Limb (tissue), 2 donors: ENCODE results near the gene SYVN1.
"Not testable (repeated sequence)": the region's sequence is repeated elsewhere in the genome, so short reads cannot be mapped to it uniquely, and the experiment has no call there.

Experiments used
- DNase-seq, 2 donors: peaks; one replicate each; pipeline ENCODE4 v3.0.0-alpha.2; 2016; ENCODE audit errors: extremely low spot score in 2 of 2

The SYVN1 gene

DNA sequence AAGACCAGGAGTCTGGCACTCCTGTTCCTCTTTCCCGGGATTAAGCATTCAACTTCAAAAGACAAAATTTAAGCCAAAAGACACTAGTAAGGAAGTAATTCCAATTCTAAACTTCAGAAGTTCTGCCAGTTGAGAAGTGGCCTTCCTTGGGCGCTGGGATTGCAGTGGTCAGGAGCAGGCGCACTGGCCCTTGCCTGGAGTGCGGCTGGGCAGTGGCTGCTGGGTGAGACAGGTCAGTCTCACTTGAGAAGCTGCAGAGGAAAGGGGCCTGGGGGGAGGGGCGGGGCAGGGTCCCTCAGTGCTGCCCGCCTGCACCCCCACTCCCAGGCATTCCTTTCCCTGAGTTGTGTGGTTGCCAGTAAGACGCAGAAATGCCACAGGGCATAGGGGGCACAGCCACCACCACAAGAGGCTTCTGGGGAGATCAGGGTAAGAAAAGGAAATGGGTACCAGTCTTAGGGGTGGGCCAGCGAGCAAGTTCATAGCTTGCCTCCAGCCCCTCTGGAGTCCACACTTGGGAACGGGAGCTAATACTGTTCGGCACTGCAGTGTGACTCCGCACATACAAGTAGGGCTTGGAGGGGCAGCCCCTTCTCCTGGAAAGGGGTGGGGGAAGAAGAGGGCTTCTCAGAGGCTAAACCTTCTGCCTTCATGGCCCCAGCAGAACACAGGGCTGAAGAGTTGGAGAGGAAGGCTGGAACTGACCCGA is 6.7 kb downstream of the SYVN1 start:
- no peak for DNase-seq

DNA sequence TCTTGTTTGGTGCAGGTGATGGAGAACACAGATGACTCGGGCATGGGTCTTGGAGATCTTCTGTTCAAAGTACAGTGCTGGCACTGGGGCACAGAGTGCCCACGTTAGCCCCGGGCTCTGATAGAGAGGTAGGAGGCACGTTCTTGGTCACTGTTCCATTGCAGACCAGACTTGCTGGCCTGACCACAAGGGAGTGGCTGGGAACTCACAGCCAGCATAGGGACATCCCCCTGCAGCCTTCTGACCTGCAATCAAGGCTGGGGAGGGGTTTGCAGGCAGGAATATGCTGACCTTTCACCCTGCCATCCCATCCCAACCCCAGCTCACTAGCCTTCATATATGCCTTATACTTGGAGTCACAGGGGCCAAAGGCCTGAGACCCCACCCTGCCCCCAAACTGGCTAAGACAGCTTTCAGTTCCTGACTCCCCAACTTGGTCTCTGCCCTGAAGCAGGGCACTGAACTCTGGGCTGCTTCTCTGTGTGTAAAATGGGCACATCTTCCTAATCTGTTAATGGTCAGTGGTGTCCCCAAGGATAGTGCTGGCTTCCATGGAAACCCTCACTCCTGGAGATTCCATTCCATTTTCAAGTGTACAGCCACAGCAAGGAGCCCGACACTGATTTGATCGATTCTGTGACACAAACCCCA is 7.6 kb downstream of the SYVN1 start:
- no peak for DNase-seq

DNA sequence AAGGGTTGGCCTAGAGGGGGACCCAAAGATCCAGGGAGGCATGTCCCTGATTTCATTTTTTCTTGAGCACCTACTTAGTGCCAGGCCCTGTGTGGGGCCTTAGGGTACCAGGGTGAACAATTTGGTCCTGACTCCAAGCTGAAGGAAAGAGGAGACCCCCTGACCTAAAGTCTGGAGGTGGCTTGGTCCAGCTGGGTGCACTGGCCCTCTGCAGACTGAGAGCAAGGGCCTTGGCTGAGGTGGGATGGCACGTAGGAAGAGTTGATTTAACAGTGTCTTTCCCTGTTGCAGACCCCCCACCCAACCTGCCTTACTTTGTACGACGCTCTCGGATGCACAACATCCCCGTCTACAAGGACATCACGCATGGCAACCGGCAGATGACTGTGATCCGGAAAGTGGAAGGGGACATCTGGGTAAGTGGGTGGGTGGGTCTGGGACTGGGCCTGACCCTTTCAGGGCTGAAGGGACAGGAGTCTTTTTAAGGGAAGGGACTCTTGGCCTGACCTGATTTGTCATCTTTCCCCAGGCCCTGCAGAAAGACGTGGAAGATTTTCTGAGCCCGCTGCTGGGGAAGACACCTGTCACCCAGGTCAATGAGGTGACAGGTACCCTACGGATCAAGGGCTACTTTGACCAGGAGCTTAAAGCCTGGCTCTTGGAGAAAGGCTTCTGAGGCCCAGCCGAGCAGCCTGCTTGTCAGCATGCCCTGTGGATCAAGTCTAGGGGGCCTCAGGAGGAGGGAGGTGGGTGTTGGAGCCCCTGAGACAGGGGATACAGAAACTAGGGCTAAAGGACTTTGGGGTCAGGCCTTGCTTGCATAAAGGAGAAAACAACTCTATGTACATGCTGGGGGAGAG is 8.9 kb downstream of the SYVN1 start:
- DNase-seq = peak in 1 of 2 donors; percentile 16

DNA sequence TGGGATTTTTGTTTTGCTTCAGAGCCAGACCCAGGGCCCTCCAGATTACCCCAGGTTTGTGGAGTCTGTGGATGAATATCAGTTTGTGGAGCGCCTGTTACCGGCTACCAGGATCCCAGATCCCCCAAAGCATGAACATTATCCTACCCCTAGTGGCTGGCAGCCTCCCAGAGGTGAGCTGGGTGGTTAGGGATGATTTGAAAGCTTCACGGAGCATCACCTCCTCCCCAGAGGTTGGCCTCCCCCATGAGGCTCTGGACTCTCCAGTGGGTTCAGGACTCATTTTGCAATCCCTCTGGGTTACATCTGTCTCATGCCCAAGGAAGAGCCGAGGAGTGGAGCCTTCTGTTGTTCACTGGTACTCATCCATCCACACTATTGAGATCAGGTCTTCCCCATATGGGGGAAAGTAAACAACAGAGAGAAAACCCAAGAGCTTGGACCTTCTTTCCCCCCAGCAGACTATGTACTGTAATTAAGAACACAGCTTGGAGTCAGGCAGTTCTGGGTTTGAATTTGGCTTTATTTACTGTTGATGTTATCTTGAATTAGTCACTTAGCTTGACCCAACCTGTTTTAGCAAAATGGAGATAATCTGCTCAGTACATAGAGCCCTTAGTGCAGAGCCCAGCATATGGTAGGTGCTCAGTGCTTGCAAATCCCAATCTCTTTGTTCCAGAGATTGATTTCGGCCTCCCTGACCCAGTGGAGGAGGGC is 9.7 kb downstream of the SYVN1 start:
- peak in 1 of 2 donors; percentile 16 for DNase-seq

DNA sequence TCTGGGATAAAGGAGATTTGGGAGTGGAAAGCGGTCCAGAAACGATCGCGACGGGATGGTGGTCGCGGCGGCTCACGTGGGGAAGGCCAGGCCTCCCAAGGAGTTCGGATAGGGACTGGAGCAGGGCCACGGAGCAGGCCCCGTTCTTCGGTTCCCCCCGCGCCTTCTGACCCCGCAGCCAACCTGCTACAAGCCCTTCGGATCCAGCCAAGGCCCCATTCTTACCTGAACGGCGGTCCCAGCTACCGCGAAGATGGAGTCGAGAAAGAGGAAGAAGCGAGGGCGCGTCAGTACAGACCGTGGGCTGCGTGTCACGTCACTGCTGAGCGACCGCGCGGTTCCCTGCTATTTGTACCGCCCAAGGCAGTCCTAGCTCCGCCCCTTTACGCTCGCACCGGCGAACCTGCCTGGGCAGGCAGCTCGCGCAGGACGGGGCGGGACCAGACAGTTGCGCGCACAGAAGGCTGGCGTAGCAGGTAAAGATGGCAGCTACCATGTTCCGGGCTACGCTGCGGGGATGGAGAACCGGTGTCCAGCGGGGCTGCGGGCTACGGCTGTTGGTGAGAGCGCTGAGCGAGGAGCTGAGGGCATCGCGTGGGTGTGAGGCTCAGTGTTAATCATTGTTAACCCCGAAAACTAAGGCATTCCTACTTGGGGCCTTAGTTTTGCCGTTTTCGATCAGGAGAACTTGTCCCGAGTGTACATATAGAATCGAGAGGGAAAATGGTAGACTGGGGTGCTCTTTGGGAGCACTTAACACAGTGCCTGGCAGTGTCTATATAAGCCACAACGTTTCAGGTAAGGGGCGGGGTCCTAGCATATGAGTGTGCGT is 12.2 kb downstream of the SYVN1 start, which contains the start of the genes FAU and MRPL49:
Gene FAU (minus strand): TSS at position 270 of the 832 bp plus-strand sequence. CDS start 321 bp downstream, outside the sequence.
Gene MRPL49 (plus strand): TSS at position 457 of the 832 bp plus-strand sequence. CDS start 26 bp downstream, at position 483.
- DNase-seq = peak; percentile 97

DNA sequence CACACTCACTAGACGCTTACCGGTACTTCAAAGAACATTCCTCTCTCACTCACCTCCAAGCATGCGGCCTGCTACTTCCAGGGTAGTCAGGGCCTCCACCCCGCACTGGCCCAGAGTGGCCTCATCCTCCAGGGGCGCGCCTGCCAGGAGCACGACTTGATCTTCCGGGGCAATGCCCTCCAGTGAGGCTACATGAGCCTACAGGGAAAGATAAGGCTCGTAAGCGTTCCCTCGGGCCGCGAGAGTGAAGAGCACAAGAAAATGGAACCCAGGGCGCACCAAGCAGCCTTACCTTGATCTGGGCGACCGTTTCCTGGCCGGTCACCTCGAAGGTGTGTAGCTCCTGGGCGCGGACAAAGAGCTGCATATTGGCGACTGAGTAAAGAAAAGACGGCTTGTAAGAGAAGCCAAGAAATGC is 12.9 kb downstream of the SYVN1 start:
- no peak for DNase-seq

DNA sequence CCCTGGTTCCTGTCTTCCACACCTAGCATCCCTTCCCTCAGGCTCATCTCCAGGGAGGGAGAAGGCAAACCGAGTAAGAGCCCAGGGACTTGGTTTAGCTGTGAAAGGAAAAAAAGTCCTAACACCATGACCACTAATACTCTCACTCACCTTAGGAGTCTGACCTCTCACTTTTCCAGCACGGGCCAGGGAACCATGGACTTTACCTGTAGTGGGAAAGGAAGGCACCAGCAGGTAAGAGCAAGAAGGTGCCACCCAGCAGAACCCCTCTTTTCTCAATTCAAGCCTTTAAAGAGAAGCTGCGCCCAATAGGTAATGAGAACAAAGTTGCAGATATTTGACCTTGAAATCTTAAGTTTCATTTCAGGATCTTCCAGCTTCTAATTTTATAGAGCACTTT is 13.5 kb downstream of the SYVN1 start:
- DNase-seq = no peak

DNA sequence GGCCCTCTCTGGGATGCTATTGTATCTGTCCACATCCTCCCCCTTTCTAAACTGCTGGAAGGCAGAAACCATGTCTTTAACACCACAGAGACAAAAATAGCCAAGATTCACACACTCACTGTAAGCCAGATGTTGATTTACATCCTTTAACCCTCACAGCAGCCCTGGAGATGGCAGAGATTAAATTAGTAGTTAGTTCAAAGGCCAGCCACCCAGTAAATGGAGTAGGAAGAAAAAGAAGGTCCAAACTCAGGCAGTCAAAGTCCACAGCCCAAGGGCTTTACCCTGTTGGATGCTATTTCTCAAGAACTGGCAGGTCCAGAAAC is 14.7 kb downstream of the SYVN1 start:
- DNase-seq = no peak

DNA sequence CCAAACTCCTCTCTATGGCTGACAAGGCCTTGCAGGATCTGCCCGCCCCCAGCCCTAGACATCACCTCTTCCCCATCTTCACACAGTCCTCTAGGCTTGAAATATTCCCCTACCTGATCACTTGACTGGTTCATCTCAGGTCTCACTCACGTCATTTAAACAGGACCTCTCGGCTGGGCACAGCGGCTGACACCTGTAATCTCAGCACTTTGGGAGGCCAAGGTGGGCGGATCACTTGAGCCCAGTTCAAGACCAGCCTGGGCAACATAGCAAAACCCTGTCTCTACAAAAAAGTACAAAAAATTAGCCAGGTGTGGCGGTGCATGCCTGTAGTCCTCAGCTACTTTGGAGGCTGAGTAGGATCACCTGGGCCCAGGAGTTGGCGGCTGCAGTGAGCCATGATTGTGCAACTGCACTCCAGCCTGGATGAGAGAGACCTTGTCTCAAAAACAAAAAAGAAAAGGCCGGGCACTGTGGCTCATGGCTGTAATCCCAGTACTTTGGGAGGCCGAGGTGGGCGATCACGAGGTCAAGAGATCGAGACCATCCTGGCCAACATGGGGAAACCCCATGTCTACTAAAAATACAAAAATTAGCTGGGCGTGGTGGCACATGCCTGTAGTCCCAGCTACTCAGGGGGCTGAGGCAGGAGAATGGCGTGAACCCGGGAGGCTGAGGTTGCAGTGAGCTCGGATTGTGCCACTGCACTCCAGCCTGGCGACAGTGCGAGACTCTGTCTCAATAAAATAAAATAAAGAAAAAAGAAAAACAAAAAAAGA is 15.2 kb downstream of the SYVN1 start:
- DNase-seq = not testable (repeated sequence)

DNA sequence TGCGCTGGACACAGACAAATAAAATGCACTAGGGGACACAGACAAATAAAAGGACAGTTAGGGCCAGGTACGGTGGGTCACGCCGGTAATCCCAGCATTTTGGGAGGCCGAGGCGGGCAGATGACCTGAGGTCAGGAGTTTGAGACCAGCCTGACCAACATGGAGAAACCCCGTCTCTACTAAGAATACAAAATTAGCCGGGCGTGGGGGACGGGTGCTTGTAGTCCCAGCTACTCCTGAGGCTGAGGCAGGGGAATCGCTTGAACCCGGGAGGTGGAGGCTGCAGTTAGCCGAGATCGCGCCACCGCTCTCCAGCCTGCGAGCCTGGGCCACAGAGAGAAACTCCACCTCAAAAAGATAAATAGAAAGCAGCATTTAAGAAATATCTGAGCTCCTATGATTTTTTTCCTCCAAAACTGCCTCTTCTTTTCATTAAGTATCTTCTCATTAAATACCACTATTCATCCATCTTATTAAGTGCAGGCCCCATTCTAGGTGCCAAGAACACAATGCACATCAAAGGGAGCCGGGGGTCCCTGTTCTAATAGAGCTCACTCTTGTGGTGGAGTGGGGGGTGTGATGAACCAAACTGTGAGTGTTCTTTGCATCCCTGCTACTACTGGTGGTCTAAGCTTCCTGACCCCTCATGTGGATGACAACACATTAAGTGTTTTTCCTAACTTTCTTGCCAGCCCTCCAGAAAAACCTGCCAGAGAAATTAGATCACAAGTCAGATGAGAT is 16.1 kb downstream of the SYVN1 start:
- no peak for DNase-seq

DNA sequence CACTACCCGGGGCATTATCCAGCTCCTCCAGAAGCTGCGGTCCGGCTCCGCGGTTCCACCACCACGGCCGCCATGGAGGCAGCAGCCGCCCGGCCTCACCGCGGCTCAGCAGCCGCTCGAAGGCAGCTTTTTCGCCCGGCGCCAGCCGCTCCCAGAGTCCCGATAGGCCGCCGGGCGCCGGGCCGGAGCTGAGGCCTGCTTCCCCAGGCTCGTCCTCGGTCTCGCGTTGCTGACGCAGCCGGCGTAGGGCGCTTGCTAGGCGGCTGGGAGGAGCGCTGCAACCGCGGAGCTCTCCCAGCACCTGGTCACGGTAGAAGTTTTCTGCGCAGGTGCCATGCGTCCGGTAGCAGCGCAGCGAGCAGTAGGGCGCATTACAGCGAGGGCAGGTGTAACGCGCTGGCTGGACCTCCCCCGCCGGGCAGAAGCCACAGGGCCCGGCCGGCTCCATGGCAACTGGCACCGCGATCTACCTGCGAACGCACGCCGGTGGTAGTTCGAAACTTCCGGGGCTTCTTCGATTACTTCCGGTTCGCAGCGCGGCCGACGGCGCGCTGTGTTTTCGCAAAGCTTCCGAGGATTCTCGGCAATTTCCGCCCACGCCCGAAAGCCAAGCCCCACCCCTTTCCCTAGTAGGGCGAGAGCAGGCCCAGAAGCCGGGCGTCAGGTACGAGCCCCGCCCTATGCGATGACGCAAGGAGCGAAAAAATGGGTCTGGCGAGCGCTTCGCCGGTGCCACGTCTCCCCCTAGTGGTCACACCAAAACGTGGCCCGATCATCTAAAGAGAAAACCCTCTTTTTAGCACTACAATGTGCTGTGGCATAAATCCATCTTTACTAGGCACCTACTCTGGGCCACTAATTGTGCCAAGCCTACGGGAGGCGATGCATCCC is 16.9 kb downstream of the SYVN1 start, which contains the start of gene ZNHIT2:
Gene ZNHIT2 (minus strand): TSS at position 496 of the 891 bp plus-strand sequence. CDS start 48 bp downstream, at position 448.
- peak; percentile 99 for DNase-seq

DNA sequence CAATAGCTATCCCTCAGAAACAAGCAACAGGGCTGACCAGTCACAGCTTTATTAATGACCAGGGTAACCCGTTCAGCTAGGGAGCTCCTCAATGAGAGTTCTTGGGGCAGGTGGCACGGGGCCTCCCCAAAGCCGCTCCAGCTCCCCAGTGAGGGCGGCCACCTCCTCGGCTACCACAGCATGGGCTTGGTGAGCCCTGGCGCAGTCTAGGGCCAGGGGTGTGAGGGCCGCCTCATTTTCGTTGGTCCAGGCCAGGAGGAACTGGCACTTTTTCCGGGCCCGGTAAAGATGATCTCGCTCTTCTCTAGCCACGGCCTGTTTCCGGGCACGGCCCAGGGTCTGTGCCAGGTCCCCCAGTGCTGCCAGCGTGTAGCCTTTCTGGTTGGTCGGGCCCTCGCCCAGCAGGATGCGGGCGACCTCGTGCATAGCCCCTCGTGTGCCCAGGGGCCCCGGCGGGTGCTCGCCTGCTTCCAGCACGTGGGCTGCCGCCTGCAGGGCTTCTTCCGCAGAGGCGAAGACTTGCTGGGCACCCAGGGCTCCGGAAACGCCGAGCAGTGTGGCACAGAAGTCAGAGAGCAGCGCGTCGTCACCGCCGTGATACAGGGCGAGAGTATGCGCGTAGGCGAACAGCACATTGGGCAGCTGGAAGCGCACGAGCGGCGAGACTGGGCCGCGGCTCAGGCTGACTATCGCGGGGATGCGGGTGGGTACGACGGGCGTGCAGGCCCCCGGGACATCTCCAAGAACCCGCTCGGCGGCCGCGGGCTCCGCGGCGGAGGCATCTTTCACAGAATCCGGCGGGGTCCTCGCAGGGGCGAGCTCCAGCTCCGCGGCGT is 17.7 kb downstream of the SYVN1 start:
- no peak for DNase-seq

DNA sequence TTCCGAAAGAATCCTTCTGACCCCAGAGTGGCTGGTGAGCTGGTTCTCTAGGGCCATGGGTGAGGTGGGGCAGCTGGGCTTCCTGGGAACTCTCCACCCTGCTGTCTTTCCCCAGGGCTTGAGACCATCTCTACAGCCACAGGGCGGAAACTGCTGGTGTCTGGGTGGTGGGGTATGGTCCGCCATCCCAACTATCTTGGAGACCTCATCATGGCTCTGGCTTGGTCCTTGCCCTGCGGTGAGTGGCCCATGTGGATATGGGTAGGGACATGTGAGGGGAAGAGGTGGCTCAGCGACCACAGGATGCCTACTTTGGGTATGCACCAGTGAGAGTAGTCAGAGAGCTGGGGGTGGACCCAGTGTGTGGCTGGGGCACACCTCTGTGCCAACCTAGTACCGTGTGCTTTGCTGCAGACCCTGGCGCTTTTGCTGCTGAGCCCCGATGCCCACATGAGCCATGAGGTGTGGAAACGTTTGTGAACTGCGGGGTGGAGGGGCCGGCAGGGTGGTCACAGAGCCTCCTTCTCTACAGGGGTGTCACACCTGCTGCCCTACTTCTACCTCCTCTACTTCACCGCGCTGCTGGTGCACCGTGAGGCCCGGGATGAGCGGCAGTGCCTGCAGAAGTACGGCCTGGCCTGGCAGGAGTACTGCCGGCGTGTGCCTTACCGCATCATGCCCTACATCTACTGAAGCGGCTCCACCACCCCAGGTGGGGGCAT is 18.8 kb downstream of the SYVN1 start:
- DNase-seq = no peak

DNA sequence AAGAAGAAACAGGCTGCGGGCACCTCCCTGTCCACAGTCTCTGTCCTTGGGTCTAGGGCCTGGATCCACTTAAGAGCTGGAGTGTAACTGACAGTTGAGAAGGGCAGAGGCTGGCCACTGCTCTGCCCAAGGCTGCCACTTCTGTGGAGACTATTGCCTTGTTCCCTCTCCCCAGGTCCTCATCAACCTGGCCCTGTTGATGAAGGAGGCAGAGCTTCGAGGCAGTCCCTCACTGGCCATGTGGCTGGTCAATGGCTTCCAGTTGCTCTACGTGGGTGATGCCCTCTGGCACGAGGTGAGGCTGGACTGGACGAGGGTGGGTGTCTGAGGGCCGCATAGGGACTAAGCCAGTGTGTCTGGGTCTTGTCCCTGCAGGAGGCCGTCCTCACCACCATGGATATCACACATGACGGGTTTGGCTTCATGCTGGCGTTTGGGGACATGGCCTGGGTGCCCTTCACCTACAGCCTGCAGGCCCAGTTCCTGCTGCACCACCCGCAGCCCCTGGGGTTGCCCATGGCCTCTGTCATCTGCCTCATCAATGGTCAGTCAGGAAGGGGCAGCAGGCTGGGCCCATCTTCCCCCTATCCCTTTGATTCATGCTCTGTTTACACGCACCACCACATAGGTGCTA is 19.7 kb downstream of the SYVN1 start:
- DNase-seq = no peak

DNA sequence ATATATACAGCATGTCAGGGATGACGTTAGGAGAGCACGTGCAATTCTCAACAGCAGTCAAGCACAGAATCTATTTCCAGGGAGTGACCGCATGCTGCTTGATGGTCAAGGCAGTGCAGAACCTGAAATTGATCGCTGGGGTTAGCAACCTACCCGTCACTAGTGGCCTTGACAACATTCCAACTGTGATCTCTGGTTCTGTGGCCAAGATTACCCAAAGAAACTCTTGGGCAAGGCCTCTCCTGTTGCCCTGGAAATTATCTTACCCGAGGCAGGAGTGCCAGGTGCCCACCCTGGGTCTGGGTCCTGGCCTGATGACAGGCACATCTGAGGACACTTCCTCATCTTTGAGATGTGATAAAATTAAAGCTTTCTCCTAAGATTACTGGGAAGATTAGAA is 20.5 kb downstream of the SYVN1 start:
- no peak for DNase-seq

DNA sequence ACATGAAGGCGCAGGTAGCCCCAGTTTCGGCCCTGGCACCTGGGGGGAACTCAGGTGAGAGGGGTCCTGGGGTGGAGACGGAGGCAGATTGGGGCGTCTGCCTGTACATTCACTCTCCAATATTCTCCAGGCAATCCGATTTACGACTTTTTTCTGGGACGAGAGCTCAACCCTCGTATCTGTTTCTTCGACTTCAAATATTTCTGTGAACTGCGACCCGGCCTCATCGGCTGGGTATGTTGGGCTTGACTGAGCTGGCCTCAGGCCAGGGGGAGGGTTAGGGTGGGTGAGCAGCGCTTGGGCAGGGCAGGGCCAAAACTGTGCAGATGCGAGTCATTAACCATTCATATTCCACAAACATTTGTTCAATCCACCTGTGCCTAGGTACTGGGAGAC is 21.0 kb downstream of the SYVN1 start:
- no peak for DNase-seq
